H1 (cell line): ENCODE results near the gene HRH1. TPM values are rescaled to one million over a fixed set of nuclear protein-coding genes. Genes with fewer than 3 reads are reported as not detected.

ENCODE experiments used
- BCL11A ChIP-seq, 2 experiments: IDR thresholded peaks; one replicate each; pipeline ENCODE4 v1.6.1; 2011; ENCODE audit warnings: low read depth in 2 of 2, low read length in 2 of 2, mild to moderate bottlenecking in 2 of 2
- CHD1 ChIP-seq: IDR thresholded peaks from 2 replicates; pipeline ENCODE4 v1.6.1; 2012; ENCODE audit warnings: low read depth, low read length, improper control_type of control experiment
- EGR1 ChIP-seq: IDR thresholded peaks from 2 replicates; pipeline ENCODE4 v1.6.1; 2011; ENCODE audit warnings: low read depth, low read length, borderline replicate concordance
- TCF12 ChIP-seq: IDR thresholded peaks from 2 replicates; pipeline ENCODE4 v1.6.1; 2011; ENCODE audit warnings: low read depth, mild to moderate bottlenecking, low read length
- polyA plus RNA-seq, 7 experiments: library from polyadenylated mRNA; depleted of rRNA in 3 of 7; stranded (reverse) in 5 of 7; unstranded in 2 of 7; fragments of >200 nt in 5 of 7; fragments of 200-250 nt in 2 of 7; gene quantifications; 1 replicate in 5 of 7; 2 replicates in 1 of 7; 4 replicates in 1 of 7; pipeline versions ENCODE4 v1.2.1 to v1.2.3, GENCODE V29; 2011 to 2013; ENCODE audit warnings: missing spikeins in 2 of 7, mixed read lengths in 2 of 7
- total RNA-seq: library from RNA; stranded (reverse); fragmentation: NEBNext Ultra II Directional; extraction: Animal tissue kit (Norgen Biotek cat#: 25700); gene quantifications from 2 replicates; pipeline ENCODE4 v1.2.1, GENCODE V29; 2021

The HRH1 gene
- total and polyA plus RNA-seq, 2 of the 8 experiments (the other 6 are each of a cell fraction or from before 2014, with no cell fraction given), result 0.11 TPM; not detected in 1

DNA sequence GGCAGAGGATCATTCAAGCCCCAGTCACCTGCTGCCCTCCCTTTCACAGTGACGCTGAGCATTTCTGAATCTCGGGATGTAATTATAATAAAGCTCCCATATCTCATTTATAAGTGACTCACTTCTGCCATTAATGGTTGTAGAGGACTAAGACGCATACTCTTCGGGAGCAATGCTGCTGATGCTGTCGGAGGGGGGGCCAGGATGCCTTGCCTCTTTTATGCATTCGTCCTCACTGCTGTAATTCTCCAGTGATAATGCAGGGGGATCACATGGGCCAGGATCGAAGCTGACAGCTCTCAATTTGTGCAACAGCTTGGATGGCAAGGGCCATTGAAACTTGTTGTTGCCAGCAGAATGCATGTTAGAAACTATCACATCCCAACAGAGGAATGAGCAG is 3.1 kb downstream of the HRH1 start (continued):
- TF ChIP-seq CHD1 (no peak), EGR1 (no peak), BCL11A (IDR thresholded peaks at IDR 0.05; ENCODE audit: low read depth in 2 of 2, low read length in 2 of 2) (no peak), TCF12 (no peak)
- TF ChIP-seq, all 59 proteins: peak for 0
